ENCODE results near the gene PGS1.

The PGS1 gene

DNA sequence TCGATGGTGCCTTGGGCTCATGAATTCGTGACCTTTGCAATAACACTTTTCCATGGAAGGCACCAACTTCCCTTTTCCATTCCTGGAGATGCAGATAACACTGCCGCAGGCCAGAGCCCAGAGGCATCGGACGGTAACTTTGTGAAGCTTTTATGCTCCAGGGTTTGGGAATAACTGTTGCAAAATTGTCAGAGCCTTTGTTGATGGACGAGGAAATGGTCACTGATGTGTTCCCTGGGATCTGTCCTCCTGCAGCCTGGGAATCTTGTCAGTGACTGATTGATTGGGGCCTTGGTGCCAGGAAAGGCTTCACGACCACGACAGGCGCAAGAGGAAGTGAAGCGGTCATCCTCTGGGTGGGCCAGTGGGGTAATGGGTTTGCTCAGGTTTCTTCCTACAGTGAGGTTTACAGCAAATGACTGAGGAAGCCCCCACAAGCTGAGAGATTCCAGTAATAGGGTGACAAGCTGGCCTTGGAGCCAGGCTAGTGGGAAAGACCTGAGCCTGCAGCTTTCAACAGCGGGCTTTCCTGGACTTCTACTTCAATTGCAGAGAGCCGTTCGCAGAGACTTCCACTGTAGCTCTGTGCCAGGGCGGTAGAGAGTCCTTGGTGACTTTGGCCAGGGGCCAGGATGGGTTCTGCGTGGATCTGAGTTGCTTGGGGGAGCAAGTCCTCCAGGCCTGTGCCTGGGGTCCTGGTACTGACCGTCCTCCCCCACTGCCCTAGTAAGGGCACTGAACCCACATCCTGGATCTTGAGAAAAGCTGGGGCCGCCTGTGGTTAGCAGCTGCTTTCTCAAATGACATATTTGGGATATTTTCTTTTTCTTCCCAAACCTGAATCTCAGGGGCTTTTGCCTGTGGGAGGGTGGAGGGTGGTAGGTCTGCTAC lies 37.6 kb downstream of the PGS1 start:
- H3K9ac ChIP-seq (ENCODE audit: low read length), result no peak overlapping the region
- H2AFZ ChIP-seq (ENCODE audit: low read depth, low read length, severe bottlenecking), result no peak overlapping the region
- no peak overlapping the region for H3K27ac ChIP-seq (ENCODE audit: low read depth, low read length)
- no peaks in the 10 kb centered on the region for H3K9me2 ChIP-seq (replicated peaks; ENCODE audit: insufficient read depth, low read length)
- H3K27me3 ChIP-seq (ENCODE audit: low read length), result no peaks in the 10 kb centered on the region
- no peak overlapping the region for H3K4me2 ChIP-seq (ENCODE audit: low read depth, low read length, poor library complexity, severe bottlenecking)
- no peaks in the 10 kb centered on the region for H3K79me2 ChIP-seq (ENCODE audit: insufficient read depth, low read length)
- peaks cover 6% of the 10 kb centered on the region; the same call in 1 of the 2 replicates for H3F3A ChIP-seq (ENCODE audit: insufficient read depth)
- no peaks in the 10 kb centered on the region for H4K20me1 ChIP-seq (ENCODE audit: low read depth, low read length)
- no peak for TF ChIP-seq CTCF (IDR thresholded peaks at IDR 0.05; ENCODE audit: insufficient read depth, low read length, poor library complexity, severe bottlenecking)
- TF ChIP-seq EZH2phosphoT487 (conservative IDR thresholded peaks at IDR 0.05; ENCODE audit: low read length), result no peak
- H3K9me3 ChIP-seq (ENCODE audit: insufficient read depth, low read length), result no peaks in the 10 kb centered on the region
- H3K4me3 ChIP-seq (ENCODE audit: insufficient read depth, low read length, poor library complexity, severe bottlenecking), result no peak overlapping the region
- no peaks in the 10 kb centered on the region for H3K36me3 ChIP-seq (ENCODE audit: low read length)

DNA sequence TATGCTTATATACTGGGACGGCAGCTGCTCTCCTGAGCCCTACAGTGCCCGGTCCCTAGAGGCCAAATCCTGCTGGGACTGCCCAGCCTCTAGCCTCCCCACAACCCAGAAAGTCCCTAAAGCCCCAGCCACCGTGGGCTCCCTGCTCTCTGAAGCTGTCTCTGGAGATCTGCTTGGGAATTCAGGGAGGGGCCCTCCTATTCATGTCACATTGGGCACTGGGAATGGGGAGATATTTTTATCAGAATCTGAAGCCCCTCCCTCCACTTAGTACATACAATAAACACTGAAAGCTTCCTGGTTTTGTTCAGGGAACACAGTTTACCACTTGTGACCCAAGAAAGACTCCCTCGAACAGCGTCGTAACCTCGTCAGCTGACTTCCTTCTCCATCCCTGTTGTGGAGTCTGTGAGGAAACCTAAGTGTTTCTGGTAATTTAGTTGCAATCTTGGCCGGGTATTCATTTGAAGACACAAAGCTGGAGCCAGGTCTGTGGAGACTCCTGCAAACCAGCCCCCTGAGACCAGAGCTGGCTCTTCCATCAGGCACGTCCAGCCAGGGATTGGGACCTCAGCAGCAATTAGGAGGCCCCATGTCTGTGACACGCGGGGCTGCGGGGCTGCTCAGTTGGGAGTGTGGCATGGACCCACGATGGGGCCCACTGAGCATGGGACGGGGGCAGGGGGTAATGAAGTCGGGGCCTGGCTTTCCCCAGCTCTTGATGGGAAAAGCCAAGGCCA lies 38.5 kb downstream of the PGS1 start:
- Histone ChIP-seq H3K4me3 (ENCODE audit: insufficient read depth, low read length, poor library complexity, severe bottlenecking) (no peak overlapping the region), H3K36me3 (ENCODE audit: low read length) (no peaks in the 10 kb centered on the region), H2AFZ (ENCODE audit: low read depth, low read length, severe bottlenecking) (no peak overlapping the region), H3F3A (ENCODE audit: insufficient read depth) (peaks cover 6% of the 10 kb centered on the region; the same call in 1 of the 2 replicates), H3K9ac (ENCODE audit: low read length) (no peak overlapping the region), H3K9me3 (ENCODE audit: insufficient read depth, low read length) (no peaks in the 10 kb centered on the region), H3K9me2 (replicated peaks; ENCODE audit: insufficient read depth, low read length) (no peaks in the 10 kb centered on the region), H3K27ac (ENCODE audit: low read depth, low read length) (no peak overlapping the region), H4K20me1 (ENCODE audit: low read depth, low read length) (no peaks in the 10 kb centered on the region), H3K79me2 (ENCODE audit: insufficient read depth, low read length) (no peaks in the 10 kb centered on the region), H3K4me2 (ENCODE audit: low read depth, low read length, poor library complexity, severe bottlenecking) (no peak overlapping the region), H3K27me3 (ENCODE audit: low read length) (no peaks in the 10 kb centered on the region)
- TF ChIP-seq EZH2phosphoT487 (conservative IDR thresholded peaks at IDR 0.05; ENCODE audit: low read length) (no peak), CTCF (IDR thresholded peaks at IDR 0.05; ENCODE audit: insufficient read depth, low read length, poor library complexity, severe bottlenecking) (no peak)

- no peaks in the 10 kb centered on the region for H3K9me2 ChIP-seq (replicated peaks; ENCODE audit: insufficient read depth, low read length)
- H2AFZ ChIP-seq (ENCODE audit: low read depth, low read length, severe bottlenecking), result no peak overlapping the region
- no peak overlapping the region for H3K4me2 ChIP-seq (ENCODE audit: low read depth, low read length, poor library complexity, severe bottlenecking)
- no peak overlapping the region for H3K27ac ChIP-seq (ENCODE audit: low read depth, low read length)
- H4K20me1 ChIP-seq (ENCODE audit: low read depth, low read length), result no peaks in the 10 kb centered on the region
- no peak overlapping the region for H3K4me3 ChIP-seq (ENCODE audit: insufficient read depth, low read length, poor library complexity, severe bottlenecking)
- H3K36me3 ChIP-seq (ENCODE audit: low read length), result no peaks in the 10 kb centered on the region
- no peak overlapping the region for H3K9ac ChIP-seq (ENCODE audit: low read length)
- no peak for TF ChIP-seq EZH2phosphoT487 (conservative IDR thresholded peaks at IDR 0.05; ENCODE audit: low read length)
- no peak for TF ChIP-seq CTCF (IDR thresholded peaks at IDR 0.05; ENCODE audit: insufficient read depth, low read length, poor library complexity, severe bottlenecking)
- H3K27me3 ChIP-seq (ENCODE audit: low read length), result no peaks in the 10 kb centered on the region
- peaks cover 6% of the 10 kb centered on the region; the same call in 1 of the 2 replicates for H3F3A ChIP-seq (ENCODE audit: insufficient read depth)
- H3K79me2 ChIP-seq (ENCODE audit: insufficient read depth, low read length), result no peaks in the 10 kb centered on the region
- H3K9me3 ChIP-seq (ENCODE audit: insufficient read depth, low read length), result no peaks in the 10 kb centered on the region
Measured at GRCh38 chr17:78417531-78417909, 39.1 kb downstream of the PGS1 start.
